Endothelial cell of umbilical vein (primary cell): ENCODE measurements around the gene CTR9. TPM values are rescaled to one million over a fixed set of nuclear protein-coding genes. Genes with fewer than 3 reads are reported as not detected.

Experiments
- BruUV-seq: library from RNA; stranded (reverse); fragments of 400-500 nt; replicated peaks from 2 replicates; lab custom pipeline; 2021; lab: Mats Ljungman, UMichigan
- CTCF ChIA-PET: fragments of 300-600, 350-600 bp; sonication (Branson Sonifier 250); formaldehyde crosslinking; loops from one replicate; lab custom pipeline; 2021; ENCODE audit warnings: antibody characterized with exemption, inconsistent platforms; lab: Charles Lee
- POLR2A ChIA-PET: fragments of 300-600, 350-600 bp; sonication (Branson Sonifier 250); formaldehyde crosslinking; loops from one replicate; lab custom pipeline; 2021; ENCODE audit warnings: antibody characterized with exemption, inconsistent platforms; lab: Charles Lee
- DNase-seq: peaks from one replicate; pipeline ENCODE4 v3.0.0-alpha.2; 2011; ENCODE audit warnings: low read depth, low spot score
- FAIRE-seq: peaks from 2 replicates; lab custom pipeline; 2011; peaks lifted over from hg19 to GRCh38; lab: Jason Lieb, UNC
- H2AFZ ChIP-seq: 2 replicates; pipeline ENCODE4 v1.6.0; 2012; ENCODE audit warnings: low read depth, low read length, control low read depth, inconsistent platforms
- H3K27ac ChIP-seq: 2 replicates; pipeline ENCODE4 v1.5.1; 2011; ENCODE audit warnings: low read depth, mild to moderate bottlenecking, control low read depth, low read length, moderate library complexity; ENCODE audit not compliant: insufficient read depth
- H3K27me3 ChIP-seq, 2 experiments: 2 replicates each; pipeline versions ENCODE4 v1.6.0 to v1.6.1; 2011; ENCODE audit warnings: low read length in 2 of 2, mixed read lengths in 1 of 2; ENCODE audit not compliant: control insufficient read depth in 2 of 2, insufficient read depth in 2 of 2
- H3K36me3 ChIP-seq, 2 experiments: 2 replicates in 1 of 2; 3 replicates in 1 of 2; pipeline ENCODE4 v1.5.1; 2011; ENCODE audit warnings: low read length in 2 of 2, mild to moderate bottlenecking in 1 of 2, moderate library complexity in 1 of 2; ENCODE audit not compliant: control insufficient read depth in 2 of 2, insufficient read depth in 2 of 2; ENCODE audit errors: extremely low read depth in 1 of 2
- H3K4me1 ChIP-seq: 3 replicates; pipeline ENCODE4 v1.5.1; 2011; ENCODE audit warnings: mild to moderate bottlenecking, low read length; ENCODE audit not compliant: control insufficient read depth, insufficient read depth; ENCODE audit errors: extremely low read depth
- H3K4me2 ChIP-seq: 2 replicates; pipeline ENCODE4 v1.6.1; 2011; ENCODE audit warnings: low read length, control low read depth, mixed read lengths; ENCODE audit not compliant: insufficient read depth
- H3K4me3 ChIP-seq, 3 experiments: fragments of 200-600 bp in 1 of 3; sonication (generic), shearing (Covaris generic) in 1 of 3; replicated peaks in 1 of 3; 2 replicates each; pipeline ENCODE4 v1.5.1; 2011 to 2016; ENCODE audit warnings: control low read depth in 3 of 3, low read length in 3 of 3, mild to moderate bottlenecking in 2 of 3, inconsistent platforms in 1 of 3, low read depth in 1 of 3, moderate library complexity in 1 of 3; ENCODE audit not compliant: insufficient read depth in 1 of 3
- H3K79me2 ChIP-seq: 2 replicates; pipeline ENCODE4 v1.6.0; 2012; ENCODE audit warnings: low read length, inconsistent platforms; ENCODE audit not compliant: control insufficient read depth, insufficient read depth
- H3K9ac ChIP-seq: replicated peaks from 2 replicates; pipeline ENCODE3; 2011; ENCODE audit warnings: low read length, control low read depth; ENCODE audit not compliant: insufficient read depth; ENCODE audit errors: extremely low read depth
- H3K9me1 ChIP-seq: replicated peaks from 3 replicates; pipeline ENCODE4 v1.6.0; 2011; ENCODE audit warnings: mild to moderate bottlenecking, low read length; ENCODE audit not compliant: control insufficient read depth, insufficient read depth; ENCODE audit errors: extremely low read depth
- H3K9me3 ChIP-seq: replicated peaks from 2 replicates; pipeline ENCODE4 v1.5.1; 2012; ENCODE audit warnings: low read length, inconsistent platforms; ENCODE audit not compliant: control insufficient read depth, insufficient read depth
- H4K20me1 ChIP-seq: replicated peaks from 2 replicates; pipeline ENCODE3; 2011; ENCODE audit warnings: mild to moderate bottlenecking, low read length; ENCODE audit not compliant: control insufficient read depth, insufficient read depth; ENCODE audit errors: extremely low read depth
- CTCF ChIP-seq, 2 donors: IDR thresholded peaks; 1 replicate in 1 of 2; 2 replicates in 1 of 2; pipeline ENCODE4 v1.5.1; 2011; ENCODE audit warnings: low read length in 2 of 2, mild to moderate bottlenecking in 2 of 2, moderate library complexity in 2 of 2, control low read depth in 1 of 2, inconsistent platforms in 1 of 2, low read depth in 1 of 2; ENCODE audit not compliant: insufficient read depth in 1 of 2; ENCODE audit errors: extremely low read depth in 1 of 2
- EZH2 ChIP-seq: IDR thresholded peaks from 2 replicates; pipeline ENCODE4 v1.6.1; 2012; ENCODE audit warnings: borderline replicate concordance, low read depth, mild to moderate bottlenecking, moderate library complexity, low read length, inconsistent platforms; ENCODE audit not compliant: severe bottlenecking
- FOS ChIP-seq: IDR thresholded peaks from 2 replicates; pipeline ENCODE4 v1.6.1; 2011; ENCODE audit warnings: mild to moderate bottlenecking, low read length, moderate library complexity, borderline replicate concordance; ENCODE audit not compliant: insufficient read depth
- GATA2 ChIP-seq: IDR thresholded peaks from 2 replicates; pipeline ENCODE4 v1.7.0; 2011; ENCODE audit warnings: low read depth, mild to moderate bottlenecking, moderate library complexity, mixed read lengths, low read length; ENCODE audit not compliant: insufficient read length, insufficient read depth
- JUN ChIP-seq: IDR thresholded peaks from 2 replicates; pipeline ENCODE4 v1.6.1; 2011; ENCODE audit warnings: borderline replicate concordance, low read depth; ENCODE audit not compliant: insufficient read length, insufficient read depth
- MAX ChIP-seq: IDR thresholded peaks from 2 replicates; pipeline ENCODE4 v1.6.1; 2011; ENCODE audit not compliant: insufficient read depth, insufficient read length
- MYC ChIP-seq: IDR thresholded peaks from one replicate; pipeline ENCODE4 v1.6.1; 2011; ENCODE audit warnings: mild to moderate bottlenecking, low read depth, low read length
- POLR2A ChIP-seq: IDR thresholded peaks from 2 replicates; pipeline ENCODE4 v1.6.1; 2012; ENCODE audit warnings: low read depth, mild to moderate bottlenecking, control low read depth, low read length
- POLR2AphosphoS5 ChIP-seq: IDR thresholded peaks from 2 replicates; pipeline ENCODE4 v1.6.1; 2012; ENCODE audit warnings: low read depth, mild to moderate bottlenecking, control low read depth, low read length, moderate library complexity; ENCODE audit not compliant: insufficient read depth
- dilution Hi-C: fragments of 300-500 bp; cut with MboI; formaldehyde crosslinking; loops from one replicate; pipeline ENCODE4 v1.15.0; 2019; ENCODE audit warnings: low sequenced_read_pairs; ENCODE audit not compliant: extremely low pct_ligation_motif_present
- intact Hi-C: fragments of 100-400 bp; cut with micrococcal nuclease; formaldehyde crosslinking; loops from one replicate; pipeline ENCODE4 v1.10.0; 2022
- polyA plus RNA-seq, 4 experiments: library from polyadenylated mRNA; depleted of rRNA in 3 of 4; stranded (reverse) in 3 of 4; unstranded in 1 of 4; fragments of >200 nt; gene quantifications; 2 replicates each; pipeline versions ENCODE4 v1.2.1 to v1.2.3, GENCODE V29; 2011 to 2012; ENCODE audit warnings: missing spikeins in 1 of 4
- total RNA-seq: library from RNA; stranded (reverse); gene quantifications from 2 replicates; pipeline ENCODE4 v1.2.3, GENCODE V29; 2021

CTR9 gene
- total and polyA plus RNA-seq, 2 donors (not counting 3 experiments of a cell fraction or from before 2014, with no cell fraction given) = 7.5 to 33.2 TPM

GRCh38 chr11:10808553-10809372 is 57.7 kb downstream of the CTR9 start, which contains the start of gene EIF4G2:
Gene EIF4G2 (minus strand): TSS chr11:10808926.
- Histone ChIP-seq H3K9me1 (no peaks in the 10 kb centered on the region), H3K79me2 (peaks cover 47% of the 10 kb centered on the region), H3K27ac (peak within 1 kb of the TSS; percentile 97), H3K36me3 (peaks cover 23 to 29% of the 10 kb centered on the region in 2 experiments), H3K4me2 (peak within 1 kb of the TSS; percentile 56), H2AFZ (peak within 1 kb of the TSS; percentile 36), H4K20me1 (peaks cover 18% of the 10 kb centered on the region), H3K27me3 (no peaks in the 10 kb centered on the region), H3K4me1 (peaks cover 39% of the 10 kb centered on the region), H3K4me3 (peak within 1 kb of the TSS; percentile 88 to 97 (median 97)), H3K9me3 (no peaks in the 10 kb centered on the region), H3K9ac (peak within 1 kb of the TSS; percentile 100)
- FAIRE-seq (peak; percentile 91), DNase-seq (peak; percentile 99)
- ChIA-PET CTCF (interaction anchor here (0.9 to 2.3 kb wide), 15 partner anchors 16 to 1168 kb away, joined by 3 to 18 read pairs (median 5); partner anchors contain the start of gene ZBED5), POLR2A (interaction anchor here (0.5 to 3.5 kb wide), 40 partner anchors 9 to 1476 kb away, joined by 3 to 90 read pairs (median 6); partner anchors contain the start of genes CTR9, RNF141, USP47 and ZBED5)
- peak; percentile 100 for TF ChIP-seq POLR2A
- no peak for TF ChIP-seq EZH2
- peak; percentile 16 for TF ChIP-seq FOS
- no peak for TF ChIP-seq JUN
- peak; percentile 19 for TF ChIP-seq MAX
- peak; percentile 100 for TF ChIP-seq POLR2AphosphoS5
- no peak for TF ChIP-seq GATA2
- TF ChIP-seq MYC = no peak
- no peak for TF ChIP-seq CTCF (IDR thresholded peaks at IDR 0.05; ENCODE audit: extremely low read depth in 1 of 2, insufficient read depth in 1 of 2, low read depth in 1 of 2, low read length in 2 of 2)
- dilution Hi-C loops = no loop called here
- BruUV-seq = TSS peak; percentile 24
- intact Hi-C loops = loop anchor here (1.0 to 5.0 kb wide), 6 partner anchors 50 to 1169 kb away; partner anchors contain the start of gene ZBED5
